Measurements from ENCODE around the gene DPY30.
"Not testable (repeated sequence)": the region's sequence is repeated elsewhere in the genome, so short reads cannot be mapped to it uniquely, and the experiment has no call there.

Gene DPY30

DNA sequence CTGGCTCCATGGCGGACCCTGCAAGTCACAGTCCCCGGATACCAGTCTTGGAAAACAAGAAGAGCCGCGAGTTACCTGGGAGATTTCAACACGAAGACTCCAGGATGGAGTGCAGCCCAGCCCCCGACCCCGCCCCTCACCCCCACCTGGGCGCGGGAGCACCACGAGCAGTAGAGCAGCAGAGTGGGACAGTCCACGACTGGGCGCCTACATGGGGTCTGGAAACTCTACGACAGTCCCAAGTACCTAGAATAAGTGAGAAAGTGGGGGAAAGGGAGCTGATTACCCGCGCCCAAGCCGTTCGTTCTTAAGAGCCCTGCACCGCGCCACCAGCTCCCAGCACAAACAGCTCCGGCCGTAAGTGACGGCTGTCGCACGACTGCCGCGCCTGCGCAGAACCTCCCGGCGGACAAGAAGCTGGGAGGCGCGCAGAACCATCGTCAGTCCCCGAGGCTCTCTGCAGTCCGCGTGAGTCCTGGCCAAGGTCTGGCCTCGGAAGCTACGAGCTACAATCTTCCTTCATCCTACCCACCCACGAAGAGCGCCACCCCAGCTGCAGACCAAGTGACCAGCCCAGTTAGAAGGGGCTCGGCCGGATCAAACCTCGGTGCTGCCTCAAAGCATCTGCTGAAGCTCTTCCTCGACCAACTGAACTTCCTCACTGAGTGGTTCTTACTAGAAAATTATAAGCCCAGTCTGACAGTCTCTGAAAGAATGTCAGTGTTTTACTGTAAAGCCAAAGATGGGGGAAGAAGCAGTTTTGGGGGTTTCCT is at the start of gene DPY30:
Gene DPY30 (minus strand): TSS at position 359 of the 773 bp plus-strand sequence. CDS start 349 bp downstream, at position 10.
- peak; percentile 89 for DNase-seq

DNA sequence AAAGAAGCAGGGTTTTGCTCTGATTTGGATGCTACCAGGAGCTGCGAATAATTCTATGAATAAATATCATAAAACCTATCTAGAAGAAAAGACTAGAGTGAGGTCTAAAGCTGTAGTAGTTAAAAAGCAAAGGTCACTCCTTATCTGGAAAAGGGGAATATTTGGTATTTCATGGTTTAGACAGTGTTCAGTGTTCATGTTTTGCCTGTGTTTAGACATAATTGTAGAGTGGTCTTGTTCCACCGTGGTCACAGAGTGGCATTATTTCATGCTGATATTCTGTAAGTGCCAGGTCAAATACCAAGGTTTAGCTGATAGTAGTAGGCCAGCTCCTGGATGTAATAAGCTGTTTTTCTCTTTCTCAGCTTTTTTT is 34.5 kb upstream of the DPY30 start:
- DNase-seq, result no peak

DNA sequence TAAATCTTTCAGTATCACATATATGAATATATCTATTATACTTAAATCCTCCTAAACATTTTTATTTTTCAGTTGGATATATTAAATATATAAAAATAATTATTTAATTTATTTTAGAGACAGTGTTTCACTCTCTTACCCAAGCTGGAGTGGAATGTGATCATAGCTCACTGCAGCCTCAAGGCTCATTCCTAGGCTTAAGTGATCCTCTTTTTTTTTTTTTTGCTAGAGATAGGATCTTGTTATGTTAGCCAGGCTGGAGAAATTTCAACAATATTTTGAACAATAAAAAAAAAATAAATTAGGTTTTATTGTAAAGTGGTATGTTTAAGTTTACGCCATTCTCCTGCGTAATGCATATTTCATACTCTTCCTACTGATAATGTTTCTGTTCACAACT is 27.9 kb upstream of the DPY30 start:
- DNase-seq, result no peak

DNA sequence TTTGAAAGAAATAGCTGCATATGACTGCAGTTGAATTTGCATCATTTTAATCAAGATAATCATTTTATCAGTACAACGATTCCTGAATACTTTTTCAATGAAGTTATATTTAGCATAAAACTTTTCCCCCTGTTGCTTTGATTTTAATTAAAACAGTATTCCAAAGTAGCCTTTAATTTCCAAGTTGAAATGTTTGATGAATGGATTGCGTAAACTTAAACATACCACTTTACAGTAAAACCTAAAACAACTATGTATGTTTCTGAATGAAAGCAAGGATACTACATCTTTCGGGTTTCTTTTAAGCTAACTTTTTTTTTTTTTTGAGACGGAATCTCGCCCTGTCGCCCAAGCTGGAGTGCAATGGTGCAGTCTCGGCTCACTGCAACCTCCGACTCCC is 25.1 kb upstream of the DPY30 start:
- no peak for DNase-seq

DNA sequence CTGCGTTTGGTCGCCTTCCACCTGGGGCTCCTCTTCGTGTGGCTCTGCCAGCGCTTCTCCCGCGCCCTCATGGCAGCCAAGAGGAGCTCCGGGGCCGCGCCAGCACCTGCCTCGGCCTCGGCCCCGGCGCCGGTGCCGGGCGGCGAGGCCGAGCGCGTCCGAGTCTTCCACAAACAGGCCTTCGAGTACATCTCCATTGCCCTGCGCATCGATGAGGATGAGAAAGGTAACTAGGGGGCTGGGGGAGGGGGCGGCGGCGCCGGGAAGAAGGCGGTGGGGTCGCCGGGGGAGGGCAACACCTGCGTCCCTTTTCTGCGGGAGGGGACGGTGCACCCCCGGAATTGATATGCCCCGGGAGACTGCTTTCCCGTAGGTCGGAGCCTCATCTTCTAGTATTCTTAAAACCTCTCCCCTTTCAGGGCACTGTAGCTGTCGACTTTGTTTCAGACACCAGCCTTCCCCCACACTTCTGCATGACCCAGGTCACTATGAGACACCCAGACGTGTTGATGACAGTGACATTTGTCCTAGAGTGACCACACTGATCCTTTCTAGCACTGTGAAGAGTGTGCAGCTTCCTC is 24.5 kb upstream of the DPY30 start:
- peak; percentile 4 for DNase-seq

DNA sequence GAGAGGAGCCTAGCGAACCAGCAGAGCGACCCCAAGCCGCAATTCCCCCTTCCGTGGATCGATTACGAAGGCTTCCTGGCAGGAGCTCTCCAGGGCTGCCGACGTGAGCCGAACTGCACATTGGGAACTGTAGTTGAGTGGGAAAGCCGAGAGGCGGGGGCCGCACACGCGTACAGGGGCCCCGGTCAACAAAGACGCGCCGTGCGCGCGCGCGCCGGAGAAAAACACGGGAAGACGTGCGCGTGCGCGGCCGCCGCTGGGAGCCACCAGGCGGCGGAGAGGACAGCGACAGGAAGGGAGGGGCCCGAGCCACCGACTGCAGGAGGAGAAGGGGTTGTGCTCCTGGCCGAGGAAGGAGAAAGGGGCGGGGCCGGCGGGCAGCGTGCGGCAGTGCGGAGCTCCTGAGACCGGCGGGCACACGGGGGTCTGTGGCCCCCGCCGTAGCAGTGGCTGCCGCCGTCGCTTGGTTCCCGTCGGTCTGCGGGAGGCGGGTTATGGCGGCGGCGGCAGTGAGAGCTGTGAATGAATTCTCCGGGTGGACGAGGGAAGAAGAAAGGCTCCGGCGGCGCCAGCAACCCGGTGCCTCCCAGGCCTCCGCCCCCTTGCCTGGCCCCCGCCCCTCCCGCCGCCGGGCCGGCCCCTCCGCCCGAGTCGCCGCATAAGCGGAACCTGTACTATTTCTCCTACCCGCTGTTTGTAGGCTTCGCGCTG is 23.9 kb upstream of the DPY30 start, which contains the start of gene SPAST:
Gene SPAST (plus strand): TSS at position 247 of the 711 bp plus-strand sequence. CDS start 276 bp downstream, at position 523.
- peak; percentile 96 for DNase-seq

DNA sequence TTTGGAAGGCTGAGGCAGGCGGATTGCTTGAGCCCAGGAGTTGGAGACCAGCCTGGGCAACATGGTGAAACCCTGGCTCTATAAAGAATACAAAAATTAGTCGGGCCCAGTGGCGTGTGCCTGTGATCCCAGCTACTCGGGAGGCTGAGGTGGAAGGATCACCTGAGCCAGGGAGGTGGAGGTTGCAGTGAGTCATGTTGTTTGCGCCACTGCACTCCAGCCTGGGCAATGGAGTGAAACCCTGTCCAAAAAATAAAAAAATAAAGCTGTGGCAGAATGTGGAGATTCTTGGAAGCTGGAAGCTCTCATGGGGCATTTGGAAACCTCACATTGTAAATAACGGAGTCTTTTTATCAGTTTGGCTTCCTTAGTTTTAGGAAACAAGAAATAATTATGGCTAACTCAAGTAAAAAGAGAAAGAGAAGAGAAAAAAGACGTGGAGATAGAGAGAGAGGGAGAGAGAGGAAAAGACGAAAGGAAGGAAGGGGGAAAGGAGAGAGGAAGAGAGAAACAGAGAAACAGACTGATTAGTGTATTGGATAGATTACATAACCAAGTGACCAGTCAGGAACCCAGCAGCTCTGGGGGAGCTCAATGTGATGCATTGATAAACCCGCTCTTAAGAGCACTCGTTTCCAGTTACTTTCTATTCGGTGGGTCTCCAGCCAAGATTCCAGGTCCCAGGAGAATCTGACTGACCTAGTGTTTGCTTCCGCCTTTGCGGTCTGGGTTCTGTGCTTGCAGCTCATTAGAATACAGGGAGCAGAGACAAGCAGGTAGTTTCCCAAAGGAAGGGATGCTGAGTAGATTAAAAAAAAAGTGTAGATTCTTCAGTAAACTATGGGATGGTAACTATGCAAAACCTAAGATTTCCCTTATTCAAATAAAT is 22.6 kb upstream of the DPY30 start:
- no peak for DNase-seq

DNA sequence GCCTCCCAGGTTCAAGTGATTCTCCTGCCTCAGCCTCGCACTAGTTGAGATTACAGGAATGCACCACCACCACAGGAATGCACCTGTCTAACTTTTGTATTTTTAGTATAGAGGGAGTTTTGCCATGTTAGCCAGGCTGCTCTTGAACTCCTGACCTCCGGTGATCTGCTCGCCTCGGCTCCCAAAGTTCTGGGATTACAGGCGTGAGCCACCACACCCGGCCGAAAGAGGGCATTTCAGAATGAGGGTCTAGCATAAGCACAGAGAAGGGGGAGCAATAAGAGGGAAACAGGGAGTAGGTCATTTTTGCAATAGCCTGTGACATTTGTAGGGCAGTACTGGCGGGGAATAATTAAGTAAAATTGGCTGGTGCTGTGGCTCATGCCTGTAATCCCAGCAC is 21.8 kb upstream of the DPY30 start:
- no peak for DNase-seq

DNA sequence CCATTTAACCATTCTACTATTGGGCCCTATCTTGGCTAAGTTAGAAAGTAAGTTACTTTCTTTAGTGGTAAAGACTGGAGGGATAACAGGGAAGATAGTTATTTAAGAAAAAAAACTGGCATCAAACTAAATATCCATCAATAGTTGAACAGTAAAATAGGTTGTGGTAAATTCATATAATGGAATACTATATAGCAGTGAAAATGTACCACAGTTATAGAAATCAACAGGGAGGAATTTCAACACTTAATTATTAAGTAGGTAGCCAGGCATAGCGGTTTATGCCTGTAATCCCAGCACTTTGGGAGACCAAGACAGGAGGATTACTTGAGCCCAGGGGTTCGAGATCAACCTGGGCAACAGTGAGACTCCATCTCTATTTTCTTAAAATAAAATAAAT is 20.7 kb upstream of the DPY30 start:
- no peak for DNase-seq

DNA sequence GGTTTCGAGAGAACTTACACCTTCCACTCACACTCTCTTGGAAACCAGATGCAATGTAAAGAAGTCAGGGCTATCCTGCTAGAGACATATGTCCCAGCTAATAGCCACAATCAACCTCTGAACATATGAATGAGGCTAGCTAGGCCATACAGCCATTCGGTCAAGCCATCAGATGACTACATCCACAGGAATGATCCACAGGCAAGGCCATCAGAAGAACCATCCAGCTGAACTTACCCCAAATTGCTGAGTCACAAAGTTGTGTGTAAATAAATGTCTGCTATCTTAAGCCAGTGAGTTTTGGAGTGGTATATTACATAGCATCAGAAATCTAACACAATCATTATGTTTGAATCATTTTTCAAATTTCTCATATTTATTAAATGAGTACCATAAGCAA is 18.5 kb upstream of the DPY30 start:
- no peak for DNase-seq

DNA sequence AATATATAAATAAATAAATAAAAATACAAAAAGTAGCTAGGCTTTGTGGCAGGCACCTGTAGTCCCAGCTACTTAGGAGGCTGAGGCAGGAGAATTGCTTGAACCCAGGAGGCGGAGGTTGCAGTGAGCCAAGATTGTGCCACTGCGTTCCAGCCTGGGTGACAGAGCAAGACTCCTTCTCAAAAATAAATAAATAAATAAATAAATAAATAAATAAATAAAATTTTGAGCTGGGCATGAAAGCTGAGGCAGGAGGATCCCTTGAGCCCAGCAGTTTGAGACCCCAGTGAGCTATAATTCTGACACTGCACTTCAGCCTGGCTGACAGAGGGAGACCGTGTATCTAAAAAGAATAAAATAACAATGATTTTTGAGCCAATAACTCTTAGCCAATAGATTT is 15.0 kb upstream of the DPY30 start:
- DNase-seq, result not testable (repeated sequence)

DNA sequence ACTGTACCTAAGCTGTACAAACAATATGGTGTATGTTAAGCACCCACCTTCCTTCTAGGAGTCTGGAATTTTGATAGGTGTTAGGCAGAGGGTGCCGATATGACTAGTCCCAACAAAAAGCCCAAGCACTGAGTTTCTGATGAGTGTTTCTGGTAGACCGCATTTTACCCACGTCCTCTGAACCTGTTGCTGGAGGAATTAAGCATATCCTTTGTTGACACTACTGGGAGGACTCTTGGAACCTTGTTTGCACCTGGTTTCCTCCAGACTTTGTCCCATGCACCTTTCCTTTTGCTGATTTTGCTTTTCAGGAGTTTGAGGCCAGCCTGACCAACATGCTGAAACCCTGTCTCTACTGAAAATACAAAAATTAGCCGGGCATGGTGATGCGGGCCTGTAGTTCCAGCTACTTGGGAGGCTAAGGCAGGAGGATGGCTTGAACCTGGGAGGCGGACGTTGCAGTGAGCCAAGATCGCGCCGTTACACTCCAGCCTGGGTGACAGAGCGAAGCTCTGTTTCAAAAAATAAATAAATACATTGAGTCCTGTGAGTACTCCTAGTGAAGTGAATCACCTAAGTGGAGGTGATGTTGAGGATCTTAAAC is 12.3 kb upstream of the DPY30 start:
- no peak for DNase-seq

DNA sequence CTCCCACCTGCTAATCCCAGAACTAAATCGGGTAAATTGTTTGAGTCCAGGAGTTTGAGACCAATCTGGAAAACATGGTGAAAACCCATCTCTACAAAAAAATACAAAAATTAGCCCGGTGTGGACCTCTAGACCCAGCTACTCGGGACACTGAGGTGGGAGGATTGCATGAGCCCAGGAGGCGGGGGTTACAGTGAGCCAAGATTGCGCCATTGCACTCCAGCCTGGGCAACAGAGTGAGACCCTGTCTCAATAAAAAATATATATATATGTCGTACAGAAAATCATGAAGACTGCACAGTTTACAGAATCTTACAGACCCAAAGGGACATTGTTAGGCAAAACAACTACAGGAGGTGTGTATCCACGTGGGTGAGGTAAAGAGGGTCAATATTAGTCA is 4.0 kb upstream of the DPY30 start:
- no peak for DNase-seq

DNA sequence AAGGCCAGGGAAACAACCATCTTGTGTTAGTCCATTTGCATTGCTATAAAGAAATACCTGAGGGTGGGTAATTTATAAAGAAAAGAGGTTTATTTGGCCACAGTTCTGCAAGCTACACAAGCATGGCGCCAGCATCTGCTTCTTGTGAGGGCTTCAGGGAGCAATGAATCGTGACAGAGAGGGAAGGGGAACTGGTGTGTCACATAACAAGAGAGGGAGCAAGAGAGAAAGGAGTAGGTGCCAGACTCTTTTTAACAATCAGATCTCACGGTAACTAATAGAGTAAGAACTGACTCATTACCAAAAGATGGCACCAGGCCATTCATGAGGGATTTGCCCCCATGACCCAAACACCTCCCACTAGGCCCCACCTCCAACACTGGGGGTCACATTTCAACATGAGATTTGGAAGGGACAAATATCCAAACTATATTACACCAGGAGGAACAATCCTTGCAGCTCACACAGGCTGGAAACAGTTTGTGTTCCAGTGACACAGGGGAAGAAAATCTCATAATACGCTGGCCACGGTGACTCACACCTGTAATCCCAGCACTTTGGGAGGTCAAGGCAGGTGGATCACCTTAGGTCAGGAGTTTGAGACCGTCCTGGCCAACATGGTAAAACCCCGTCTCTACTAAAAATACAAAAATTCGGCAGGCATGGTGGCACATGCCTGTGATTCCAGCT is 5.3 kb downstream of the DPY30 start:
- DNase-seq, result not testable (repeated sequence)

DNA sequence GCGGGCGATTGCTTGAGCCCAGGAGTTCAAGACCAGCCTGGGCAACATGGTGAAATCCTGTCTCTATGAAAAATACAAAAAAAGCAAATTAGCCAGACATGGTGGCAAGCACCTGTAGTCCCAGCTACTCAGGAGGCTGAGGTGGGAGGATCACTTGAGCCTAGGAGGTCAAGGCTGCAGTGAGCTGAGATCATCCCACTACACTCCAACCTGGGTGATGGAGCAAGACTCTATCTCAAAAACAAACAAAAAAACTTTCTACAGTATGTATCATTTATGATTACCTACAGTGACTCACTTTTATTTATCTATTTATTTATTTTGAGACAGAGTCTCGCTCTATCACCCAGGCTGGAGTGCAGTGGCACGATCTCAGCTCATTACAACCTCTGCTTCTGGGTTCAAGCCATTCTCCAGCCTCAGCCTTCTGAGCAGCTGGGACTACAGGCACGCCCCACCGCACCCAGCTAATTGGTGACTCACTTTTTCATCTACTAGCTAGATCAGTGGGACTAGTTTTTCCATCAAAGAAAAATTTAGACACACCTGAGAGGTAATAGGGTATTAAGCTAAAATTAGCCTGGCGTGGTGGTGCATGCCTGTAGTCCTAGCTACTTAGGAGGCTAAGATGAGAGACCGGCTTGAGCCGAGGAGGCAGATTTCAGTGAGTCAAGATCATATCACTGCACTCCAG is 20.7 kb downstream of the DPY30 start:
- not testable (repeated sequence) for DNase-seq

DNA sequence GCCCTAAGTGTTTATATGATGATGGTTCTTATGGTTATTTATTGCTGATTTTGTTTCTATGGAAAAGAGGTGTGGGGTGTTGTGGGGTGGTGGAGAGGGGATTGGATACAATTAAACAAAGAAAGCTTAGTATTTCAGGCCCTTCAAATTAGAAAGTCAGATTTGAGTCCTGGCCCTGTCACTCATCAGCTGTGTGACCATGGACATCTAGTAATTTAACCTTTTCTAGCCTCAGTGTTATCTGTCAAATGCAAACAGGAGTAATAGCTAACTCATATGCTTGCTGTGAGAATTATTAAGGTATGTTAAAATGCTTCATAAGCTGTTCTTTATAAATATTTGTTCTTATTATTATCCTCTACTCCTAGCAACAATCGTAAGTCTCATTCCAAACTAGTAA is 26.7 kb downstream of the DPY30 start:
- no peak for DNase-seq

DNA sequence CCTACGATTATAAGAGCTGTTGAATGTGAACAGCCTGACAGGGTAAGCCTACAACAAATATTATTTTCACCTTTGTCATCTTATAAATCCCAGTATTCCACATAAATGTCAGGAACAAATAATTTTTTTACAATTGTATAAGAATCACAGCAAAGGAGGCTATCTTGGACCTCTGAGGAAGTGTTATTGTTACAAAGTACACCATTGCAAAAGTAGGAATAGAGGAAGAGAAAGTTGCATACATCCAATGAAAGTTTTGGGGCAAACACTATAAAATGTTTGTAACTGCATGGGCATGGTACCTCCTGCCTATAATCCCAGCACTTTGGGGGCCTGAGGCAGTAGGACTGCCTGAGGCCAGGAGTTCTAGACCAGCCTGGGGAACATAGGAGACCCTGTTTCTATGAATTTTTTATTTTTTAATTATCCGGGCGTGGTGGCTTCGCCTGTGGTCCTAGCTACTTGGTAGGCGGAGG is 28.1 kb downstream of the DPY30 start:
- no peak for DNase-seq

DNA sequence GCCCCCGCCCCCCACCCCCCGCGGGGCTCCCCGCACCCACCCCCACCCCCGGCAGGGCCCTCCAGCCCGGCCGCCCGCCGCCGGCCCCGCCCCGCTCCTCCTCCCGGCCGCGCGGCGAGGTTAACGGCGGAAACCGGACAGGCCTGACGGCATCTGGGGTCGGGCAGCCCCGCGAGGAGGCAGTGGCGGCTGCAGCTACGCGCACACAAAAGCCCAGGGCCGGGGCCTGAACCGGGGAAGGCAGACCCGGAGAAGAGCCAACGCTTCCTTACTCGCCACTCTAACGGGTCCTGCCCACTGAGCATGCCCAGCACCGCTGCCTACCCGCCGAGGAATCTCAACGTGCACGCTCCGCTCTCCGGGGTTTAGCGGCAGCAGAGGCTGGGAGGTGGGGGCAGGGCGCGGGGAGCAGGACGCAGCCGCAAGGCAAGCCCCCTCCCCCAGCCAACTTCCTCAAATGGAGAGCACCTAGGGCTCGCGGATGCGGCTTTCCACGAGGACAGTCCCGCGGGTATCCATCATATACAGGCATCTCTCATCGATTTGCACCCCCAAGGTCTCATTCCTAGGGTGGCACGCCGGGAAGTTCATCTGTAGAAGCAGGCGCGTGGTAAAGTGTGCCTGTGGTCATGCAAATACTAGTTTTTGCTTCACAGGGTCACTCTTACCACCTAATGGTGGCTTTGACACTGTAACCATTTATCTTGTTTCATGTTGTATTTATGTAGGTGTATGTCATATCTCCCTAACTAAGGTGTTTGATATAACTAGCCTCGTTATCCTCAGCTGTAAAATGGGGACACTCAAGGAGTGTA is 28.7 kb downstream of the DPY30 start, which contains the start of gene MEMO1:
Gene MEMO1 (minus strand): TSS at position 339 of the 815 bp plus-strand sequence. CDS start 761 bp downstream, outside the sequence.
- peak; percentile 89 for DNase-seq

DNA sequence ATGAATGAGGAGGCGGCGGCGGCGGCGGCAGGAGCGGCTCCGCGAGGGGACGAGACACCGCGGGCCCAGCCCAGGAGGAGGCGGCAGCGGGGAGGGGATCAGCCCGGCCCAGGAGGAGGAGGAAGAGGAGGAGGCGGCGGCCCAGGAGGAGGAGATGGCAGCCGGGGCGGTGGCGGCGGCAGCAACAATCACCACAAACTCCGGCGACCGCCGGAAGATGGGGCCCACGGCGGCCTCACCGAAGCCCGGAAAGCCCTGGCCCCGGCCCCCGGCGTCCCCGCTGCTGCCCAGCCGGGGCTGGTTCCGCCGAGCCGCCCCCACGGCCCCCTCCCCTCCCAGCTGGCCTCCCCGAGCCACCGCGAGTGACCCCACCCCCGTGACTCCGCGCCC is 29.3 kb downstream of the DPY30 start:
- peak; percentile 66 for DNase-seq

All from activated gamma-delta T cell treated with Interleukin-2 at 50 U/mL for 16 hours (primary cell).